HCT116 (cell line): ENCODE results near the gene USP47. TPM values are rescaled to one million over a fixed set of nuclear protein-coding genes. Genes with fewer than 3 reads are reported as not detected.
A peak's percentile ranks its signal among the peaks of the same experiment; 100 is the strongest.

Source experiments
- ATAC-seq: fragments of 200-7000 bp; cut with Tn5 transposase; 2 replicates; pipeline ENCODE4 v1.9.1; 2020; ENCODE audit warnings: mild to moderate bottlenecking, moderate library complexity
- BruUV-seq: library from RNA; stranded (reverse); fragments of 400-500 nt; replicated peaks from 2 replicates; lab custom pipeline; 2021; lab: Mats Ljungman, UMichigan
- CTCF ChIA-PET: fragments of 300-600 bp; sonication (Branson Sonifier 250); formaldehyde crosslinking; loops from one replicate; lab custom pipeline; 2021; ENCODE audit warnings: antibody characterized with exemption; lab: Charles Lee
- POLR2A ChIA-PET: fragments of 300-600, 350-600 bp; sonication (Branson Sonifier 250); formaldehyde crosslinking; loops from one replicate; lab custom pipeline; 2021; ENCODE audit warnings: antibody characterized with exemption; lab: Charles Lee
- RAD21 ChIA-PET, 2 experiments: fragments of 300-600 bp; sonication (Branson Sonifier 250); formaldehyde crosslinking; loops; one replicate each; lab custom pipeline; 2023; ENCODE audit warnings: low total read pairs in 2 of 2; ENCODE audit not compliant: uncharacterized antibody in 2 of 2, unreplicated experiment in 2 of 2, low non-redundant PET in 1 of 2; lab: Charles Lee
- DNase-seq: peaks from one replicate; pipeline ENCODE4 v3.0.0-alpha.2; 2010; ENCODE audit warnings: low read depth, low spot score
- H2AFZ ChIP-seq: fragments of 200-600 bp; shearing (Covaris generic), sonication (generic); 2 replicates; pipeline ENCODE4 v1.6.1; 2017; ENCODE audit warnings: low read depth, mixed run types, mixed read lengths, antibody characterized with exemption, low read length; ENCODE audit not compliant: poor library complexity, severe bottlenecking
- H3K27ac ChIP-seq: 2 replicates; pipeline ENCODE4 v1.5.1; 2012; ENCODE audit warnings: low read depth, low read length
- H3K27me3 ChIP-seq: fragments of 200-600 bp; sonication (generic); 2 replicates; pipeline ENCODE4 v1.6.1; 2016; ENCODE audit warnings: mixed run types, low read length, mixed read lengths; ENCODE audit not compliant: insufficient read depth
- H3K36me3 ChIP-seq, 2 experiments: fragments of 200-500 bp in 1 of 2; fragments of 200-600 bp in 1 of 2; sonication (Bioruptor generic) in 1 of 2; sonication (generic) in 1 of 2; 2 replicates each; pipeline versions ENCODE4 v1.5.1 to v1.6.1; 2014 to 2016; ENCODE audit warnings: low read length in 2 of 2, inconsistent platforms in 1 of 2, mixed read lengths in 1 of 2, mixed run types in 1 of 2; ENCODE audit not compliant: insufficient read depth in 2 of 2, control insufficient read depth in 1 of 2
- H3K4me1 ChIP-seq, 2 experiments: fragments of 200-600 bp in 1 of 2; sonication (generic) in 1 of 2; 2 replicates each; pipeline versions ENCODE4 v1.5.1 to v1.6.1; 2012 to 2017; ENCODE audit warnings: low read length in 2 of 2, inconsistent platforms in 1 of 2, mild to moderate bottlenecking in 1 of 2, mixed read lengths in 1 of 2, mixed run types in 1 of 2, moderate library complexity in 1 of 2; ENCODE audit not compliant: insufficient read depth in 2 of 2, control insufficient read depth in 1 of 2
- H3K4me2 ChIP-seq: fragments of 200-600 bp; sonication (generic); 2 replicates; pipeline ENCODE4 v1.6.1; 2017; ENCODE audit warnings: mixed run types, low read length, mixed read lengths
- H3K4me3 ChIP-seq, 2 experiments: fragments of 200-600 bp in 1 of 2; sonication (generic) in 1 of 2; replicated peaks in 1 of 2; 2 replicates each; pipeline ENCODE4 v1.5.1; 2011 to 2016; ENCODE audit warnings: low read length in 2 of 2, control low read depth in 1 of 2, low read depth in 1 of 2, mild to moderate bottlenecking in 1 of 2, mixed read lengths in 1 of 2, mixed run types in 1 of 2
- H3K79me2 ChIP-seq: fragments of 200-600 bp; sonication (generic); 2 replicates; pipeline ENCODE4 v1.6.1; 2017; ENCODE audit warnings: mild to moderate bottlenecking, mixed run types, low read length, moderate library complexity, mixed read lengths; ENCODE audit not compliant: insufficient read depth
- H3K9ac ChIP-seq: fragments of 200-600 bp; sonication (generic); 2 replicates; pipeline ENCODE4 v1.6.1; 2016; ENCODE audit warnings: low read length, mixed read lengths
- H3K9me2 ChIP-seq: fragments of 200-600 bp; sonication (generic), shearing (Covaris generic); 2 replicates; pipeline ENCODE4 v1.6.1; 2017; ENCODE audit warnings: mixed run types, mild to moderate bottlenecking, moderate library complexity; ENCODE audit not compliant: insufficient read depth
- H3K9me3 ChIP-seq, 2 experiments: fragments of 200-500 bp in 1 of 2; fragments of 200-600 bp in 1 of 2; sonication (Bioruptor generic) in 1 of 2; sonication (generic) in 1 of 2; 2 replicates each; pipeline ENCODE4 v1.6.1; 2014 to 2017; ENCODE audit warnings: low read length in 2 of 2, mixed read lengths in 2 of 2, inconsistent platforms in 1 of 2, low read depth in 1 of 2, mild to moderate bottlenecking in 1 of 2, mixed run types in 1 of 2, moderate library complexity in 1 of 2; ENCODE audit not compliant: control insufficient read depth in 1 of 2, insufficient read depth in 1 of 2
- H4K20me1 ChIP-seq: fragments of 200-600 bp; sonication (generic), shearing (Covaris generic); 2 replicates; pipeline ENCODE4 v1.6.1; 2017; ENCODE audit warnings: mixed run types, mild to moderate bottlenecking, moderate library complexity; ENCODE audit not compliant: insufficient read depth
- CBX3 ChIP-seq: IDR thresholded peaks from 2 replicates; pipeline ENCODE4 v1.6.1; 2012; ENCODE audit warnings: low read depth
- CEBPB ChIP-seq: IDR thresholded peaks from 2 replicates; pipeline ENCODE4 v1.6.1; 2012; ENCODE audit warnings: low read depth
- POLR2A ChIP-seq: IDR thresholded peaks from 2 replicates; pipeline ENCODE4 v1.7.0; 2011; ENCODE audit warnings: borderline replicate concordance; ENCODE audit not compliant: insufficient read depth, insufficient read length; ENCODE audit errors: extremely low read depth
- POLR2AphosphoS5 ChIP-seq: IDR thresholded peaks from 2 replicates; pipeline ENCODE4 v1.6.1; 2011; ENCODE audit warnings: mild to moderate bottlenecking, low read depth, low read length, moderate library complexity
- RAD21 ChIP-seq: IDR thresholded peaks from 2 replicates; pipeline ENCODE4 v1.6.1; 2012; ENCODE audit warnings: low read depth, mild to moderate bottlenecking
- SIN3A ChIP-seq: IDR thresholded peaks from 2 replicates; pipeline ENCODE4 v1.6.1; 2012; ENCODE audit warnings: low read depth
- SP1 ChIP-seq: IDR thresholded peaks from 2 replicates; pipeline ENCODE4 v1.6.1; 2012; ENCODE audit warnings: low read depth
- TCF7L2 ChIP-seq: IDR thresholded peaks from 2 replicates; pipeline ENCODE4 v1.7.0; 2011; ENCODE audit warnings: borderline replicate concordance, inconsistent platforms; ENCODE audit not compliant: insufficient read depth, insufficient read length; ENCODE audit errors: extremely low read depth
- YY1 ChIP-seq: IDR thresholded peaks from 2 replicates; pipeline ENCODE4 v1.6.1; 2011; ENCODE audit warnings: low read length, low read depth, moderate library complexity, mild to moderate bottlenecking; ENCODE audit not compliant: insufficient replicate concordance; ENCODE audit errors: extremely low read depth
- ZNF274 ChIP-seq: fragments of 200-500 bp; sonication (Bioruptor generic); IDR thresholded peaks from 2 replicates; pipeline ENCODE4 v1.6.1; 2014; ENCODE audit warnings: mild to moderate bottlenecking, low read depth, low read length, inconsistent platforms
- intact Hi-C: fragments of 100-400 bp; cut with micrococcal nuclease; formaldehyde crosslinking; loops from 2 replicates; pipeline ENCODE4 v1.10.0; 2022
- total RNA-seq: library from RNA; stranded (reverse); gene quantifications from one replicate; pipeline ENCODE4 v1.2.1, GENCODE V29; 2021; ENCODE audit not compliant: unreplicated experiment
- TF ChIP-seq, protein P1 (sequence below): IDR thresholded peaks from 2 replicates; pipeline ENCODE4 v1.6.1; 2012
- TF ChIP-seq, protein P2 (sequence below), 3 experiments: fragments of 200-600 bp in 1 of 3; sonication (generic) in 1 of 3; IDR thresholded peaks in 2 of 3; conservative IDR thresholded peaks in 1 of 3; 2 replicates each; pipeline ENCODE4 v1.5.1; 2012 to 2017; ENCODE audit warnings: low read depth in 2 of 3, low read length in 2 of 3, antibody characterized with exemption in 1 of 3, borderline replicate concordance in 1 of 3, control low read depth in 1 of 3, mild to moderate bottlenecking in 1 of 3, mixed read lengths in 1 of 3, mixed run types in 1 of 3, moderate library complexity in 1 of 3; ENCODE audit not compliant: insufficient read depth in 1 of 3

USP47 gene
- total RNA-seq, 1 experiment from 2014 or later: 18.9 TPM

DNA sequence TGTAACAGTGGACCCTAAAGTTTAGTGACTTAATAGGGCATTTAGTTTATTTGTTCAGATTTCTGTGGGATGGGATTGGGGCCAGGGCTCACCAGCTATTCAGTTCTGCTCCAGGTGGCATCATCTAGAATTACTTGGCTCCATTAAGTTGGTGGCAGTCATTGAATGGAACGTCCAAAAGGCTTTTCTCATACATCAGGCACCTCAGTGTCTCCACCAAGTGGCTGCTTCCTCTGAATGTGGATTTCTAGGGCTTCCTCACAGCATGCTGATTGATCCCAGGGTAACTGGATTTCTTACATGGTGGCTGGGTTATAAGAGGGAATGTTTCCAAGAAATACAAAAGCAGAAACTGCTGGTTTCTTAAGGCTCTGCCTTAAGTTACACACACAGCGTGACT lies 34.7 kb downstream of the USP47 start:
- intact Hi-C loops: loop anchor here (1.0 kb wide), 1 partner anchor 77 kb away; no protein-coding TSS in a partner anchor

More for the DNA sequence above, 34.7 kb downstream of the USP47 start:
- H3K4me1 ChIP-seq: no peaks in the 10 kb centered on the region
- ATAC-seq: peak; percentile 78
- POLR2A ChIA-PET: no interaction called here
- no peaks in the 10 kb centered on the region; the same call in 1 of the 2 replicates for H4K20me1 ChIP-seq
- H3K36me3 ChIP-seq: no peaks in the 10 kb centered on the region
- no peak overlapping the region for H3K9ac ChIP-seq
- BruUV-seq: no TSS peak
- no peak overlapping the region for H3K4me2 ChIP-seq
- no peak overlapping the region for H3K4me3 ChIP-seq
- no peaks in the 10 kb centered on the region for H3K27me3 ChIP-seq
- TF ChIP-seq POLR2AphosphoS5: no peak
- TF ChIP-seq ZNF274: no peak
- no peak for TF ChIP-seq TCF7L2
- TF ChIP-seq YY1: no peak
- no peak for TF ChIP-seq POLR2A
- TF ChIP-seq, protein P1, sequence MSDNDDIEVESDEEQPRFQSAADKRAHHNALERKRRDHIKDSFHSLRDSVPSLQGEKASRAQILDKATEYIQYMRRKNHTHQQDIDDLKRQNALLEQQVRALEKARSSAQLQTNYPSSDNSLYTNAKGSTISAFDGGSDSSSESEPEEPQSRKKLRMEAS: no peak
- TF ChIP-seq CEBPB: no peak
- no peak for TF ChIP-seq SP1
- TF ChIP-seq SIN3A: no peak
- TF ChIP-seq CBX3: peak; percentile 45; the same call in 1 of the 2 replicates
- TF ChIP-seq, protein P2, sequence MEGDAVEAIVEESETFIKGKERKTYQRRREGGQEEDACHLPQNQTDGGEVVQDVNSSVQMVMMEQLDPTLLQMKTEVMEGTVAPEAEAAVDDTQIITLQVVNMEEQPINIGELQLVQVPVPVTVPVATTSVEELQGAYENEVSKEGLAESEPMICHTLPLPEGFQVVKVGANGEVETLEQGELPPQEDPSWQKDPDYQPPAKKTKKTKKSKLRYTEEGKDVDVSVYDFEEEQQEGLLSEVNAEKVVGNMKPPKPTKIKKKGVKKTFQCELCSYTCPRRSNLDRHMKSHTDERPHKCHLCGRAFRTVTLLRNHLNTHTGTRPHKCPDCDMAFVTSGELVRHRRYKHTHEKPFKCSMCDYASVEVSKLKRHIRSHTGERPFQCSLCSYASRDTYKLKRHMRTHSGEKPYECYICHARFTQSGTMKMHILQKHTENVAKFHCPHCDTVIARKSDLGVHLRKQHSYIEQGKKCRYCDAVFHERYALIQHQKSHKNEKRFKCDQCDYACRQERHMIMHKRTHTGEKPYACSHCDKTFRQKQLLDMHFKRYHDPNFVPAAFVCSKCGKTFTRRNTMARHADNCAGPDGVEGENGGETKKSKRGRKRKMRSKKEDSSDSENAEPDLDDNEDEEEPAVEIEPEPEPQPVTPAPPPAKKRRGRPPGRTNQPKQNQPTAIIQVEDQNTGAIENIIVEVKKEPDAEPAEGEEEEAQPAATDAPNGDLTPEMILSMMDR (IDR thresholded peaks at IDR 0.05 in 2 of 3, conservative IDR thresholded peaks at IDR 0.05 in 1 of 3; ENCODE audit: borderline replicate concordance in 1 of 3, insufficient read depth in 1 of 3, low read depth in 2 of 3, low read length in 2 of 3): peak; percentile 35 to 56 (median 52); a peak in 5 of 6 replicates
- TF ChIP-seq RAD21: peak; percentile 38
- RAD21 ChIA-PET: interaction anchor here in 1 of 2 experiments (1.0 kb wide), 1 partner anchor 31 kb away, joined by 3 read pairs; no protein-coding TSS in a partner anchor
- H3K9me2 ChIP-seq: no peaks in the 10 kb centered on the region
- peaks cover 71% of the 10 kb centered on the region for H3K79me2 ChIP-seq
- H2AFZ ChIP-seq: no peak overlapping the region
- CTCF ChIA-PET: interaction anchor here (1.0 to 1.9 kb wide), 5 partner anchors 16 to 77 kb away, joined by 3 to 8 read pairs (median 4); no protein-coding TSS in a partner anchor
- H3K9me3 ChIP-seq: no peaks in the 10 kb centered on the region
- peak; percentile 41 for DNase-seq
- no peak overlapping the region for H3K27ac ChIP-seq
